Fibroblast of skin of left quadriceps (primary cell): ENCODE data around the gene LSM12.
A peak's percentile ranks its signal among the peaks of the same experiment; 100 is the strongest.
"Not testable (repeated sequence)": the region's sequence is repeated elsewhere in the genome, so short reads cannot be mapped to it uniquely, and the experiment has no call there.

ENCODE experiments used
- DNase-seq, 2 experiments: peaks; one replicate each; pipeline ENCODE4 v3.0.0-alpha.2; 2013; ENCODE audit warnings: low read depth in 2 of 2

Gene LSM12

DNA sequence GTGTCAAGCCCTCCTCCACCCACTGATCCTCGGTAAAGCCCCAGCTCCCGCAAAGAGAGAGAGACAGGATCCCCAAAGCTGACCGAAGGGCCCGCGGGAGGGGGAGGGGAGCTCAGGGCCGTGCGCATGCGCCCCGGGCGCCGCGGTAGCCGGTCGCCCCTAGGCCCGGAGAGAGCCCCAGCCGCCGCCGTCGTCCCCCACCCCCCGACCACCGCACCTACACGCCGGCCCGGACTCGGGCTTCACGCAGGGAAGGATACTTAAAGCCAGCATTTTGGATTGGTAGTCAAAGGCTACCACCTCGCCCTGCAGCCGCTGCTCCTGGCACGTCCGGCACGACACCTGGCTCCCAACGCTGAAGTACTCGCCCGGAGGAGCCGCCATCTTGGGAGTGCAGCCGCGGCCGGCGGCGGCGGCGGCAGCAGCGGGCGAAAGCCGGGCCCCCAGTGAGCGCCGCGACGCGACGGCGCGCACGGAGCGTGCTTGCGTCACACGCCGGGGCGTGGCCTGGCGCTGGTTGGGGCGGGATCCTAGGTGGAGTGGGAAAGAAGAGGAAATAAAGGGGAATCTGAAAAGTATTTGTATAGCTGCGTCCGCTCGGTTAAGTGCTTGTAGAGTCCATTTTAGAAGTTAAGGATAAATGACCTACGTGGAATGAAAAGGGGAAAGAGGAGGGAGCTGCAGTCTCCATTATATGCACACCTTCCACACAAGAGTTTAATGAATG is at the start of gene LSM12:
Gene LSM12 (minus strand): TSS at position 468 of the 727 bp plus-strand sequence. CDS start 84 bp downstream, at position 384.
- peak; percentile 78 to 82 for DNase-seq

DNA sequence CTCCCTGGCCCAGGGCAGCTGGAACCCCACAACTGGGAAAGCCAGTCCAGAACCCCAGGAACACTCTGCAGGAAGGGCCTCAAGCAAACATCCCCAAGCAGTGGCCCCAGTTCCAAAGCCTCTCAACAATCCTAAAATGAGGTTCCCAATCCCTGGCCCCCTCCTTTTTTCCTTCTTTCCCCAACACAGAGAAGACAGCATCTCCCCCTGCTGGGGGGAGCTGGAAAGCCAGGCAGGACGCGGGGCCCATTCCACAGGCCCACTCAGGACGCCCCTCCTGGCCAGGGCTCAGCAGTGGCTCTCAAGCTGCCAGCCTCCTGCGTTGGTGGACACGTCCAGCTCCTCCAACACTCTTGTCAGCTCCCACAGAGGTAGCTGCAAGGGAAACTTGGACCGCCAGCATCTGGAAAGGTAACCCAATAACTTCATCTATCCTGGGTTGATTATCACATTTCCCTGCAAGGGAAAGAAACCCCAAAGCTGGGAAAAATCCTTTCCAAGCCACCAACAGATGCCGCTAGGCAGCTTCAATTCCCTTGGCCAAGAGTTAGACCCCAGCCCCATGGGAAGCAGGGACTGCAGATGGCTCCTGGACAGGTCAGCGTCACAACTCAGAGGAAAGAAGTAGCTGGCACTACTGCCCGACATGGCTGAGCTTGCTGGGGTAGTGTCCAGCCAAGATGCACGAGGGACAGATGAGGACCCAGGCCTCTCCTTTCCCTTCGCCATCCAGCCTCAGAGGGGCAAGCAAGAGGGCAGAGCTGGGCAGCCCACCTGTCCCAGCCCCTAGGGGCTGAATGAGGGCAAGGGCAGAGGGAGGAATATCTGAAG is 49.3 kb upstream of the LSM12 start:
- DNase-seq, result no peak

DNA sequence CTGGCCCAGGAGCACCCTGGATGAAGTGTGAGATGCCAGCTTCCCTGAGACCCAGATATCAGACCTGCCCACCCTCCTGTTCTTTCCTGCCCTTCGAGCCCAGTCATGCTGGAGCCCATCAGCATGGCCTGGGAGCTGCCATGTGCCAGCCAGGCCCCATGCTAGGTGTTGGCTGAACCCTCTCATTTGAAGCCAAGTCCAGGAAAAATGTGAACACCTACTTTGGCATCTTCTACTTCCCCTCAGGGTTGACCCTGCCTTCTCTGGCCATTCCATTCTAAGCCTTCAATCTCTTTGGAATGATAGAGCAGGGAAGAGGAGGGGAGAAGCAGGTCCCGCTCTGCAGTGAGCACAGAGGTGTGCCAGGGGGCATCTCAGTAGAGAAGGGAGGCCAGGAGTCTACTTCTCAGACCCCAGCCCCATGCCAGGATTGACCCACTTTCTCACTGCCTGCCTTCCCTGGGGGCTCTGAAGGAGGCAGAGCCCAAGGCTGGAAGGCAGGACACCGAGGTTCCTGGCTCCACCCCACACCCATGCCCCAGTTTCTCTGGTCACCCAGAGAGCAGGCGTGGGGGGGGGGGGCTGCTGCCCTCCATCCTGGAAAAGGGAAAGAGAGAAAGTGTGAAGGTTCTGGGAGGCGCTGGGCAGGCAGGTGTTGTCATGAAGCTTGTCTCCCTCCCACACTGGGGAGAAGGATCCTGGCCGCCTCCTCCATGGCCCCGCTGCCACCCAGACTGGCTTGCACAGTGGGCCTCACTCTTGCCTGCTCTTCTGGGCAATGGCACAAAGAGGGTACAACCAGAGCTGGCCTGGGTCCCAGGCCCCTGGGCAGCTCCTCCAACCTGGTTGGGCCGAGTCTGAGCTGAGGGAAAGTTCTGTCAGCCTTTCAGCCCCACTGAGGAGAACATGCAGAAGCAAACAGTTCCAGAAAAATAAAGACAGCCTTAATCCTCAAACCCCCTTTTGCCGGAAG is 47.7 kb upstream of the LSM12 start:
- no peak for DNase-seq

DNA sequence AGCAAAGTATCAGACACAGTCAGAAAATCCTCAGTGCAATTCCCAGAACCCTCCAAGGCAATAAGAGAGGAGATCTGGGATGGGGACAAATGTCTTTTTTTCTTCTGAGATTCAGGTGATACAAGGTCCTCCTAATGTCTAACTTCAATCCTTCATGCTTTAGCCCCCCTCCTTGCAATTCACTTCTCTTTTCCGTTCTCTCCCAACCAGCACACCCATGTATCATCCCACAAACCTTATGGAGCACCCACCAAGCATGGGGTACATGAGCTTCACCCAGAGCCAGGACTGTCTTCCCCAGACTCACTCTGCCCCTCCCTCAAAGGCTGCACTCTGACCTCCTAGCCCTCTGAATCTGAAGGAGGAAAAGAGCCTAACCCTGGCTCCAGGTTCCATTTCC is 46.9 kb upstream of the LSM12 start:
- DNase-seq, result no peak

DNA sequence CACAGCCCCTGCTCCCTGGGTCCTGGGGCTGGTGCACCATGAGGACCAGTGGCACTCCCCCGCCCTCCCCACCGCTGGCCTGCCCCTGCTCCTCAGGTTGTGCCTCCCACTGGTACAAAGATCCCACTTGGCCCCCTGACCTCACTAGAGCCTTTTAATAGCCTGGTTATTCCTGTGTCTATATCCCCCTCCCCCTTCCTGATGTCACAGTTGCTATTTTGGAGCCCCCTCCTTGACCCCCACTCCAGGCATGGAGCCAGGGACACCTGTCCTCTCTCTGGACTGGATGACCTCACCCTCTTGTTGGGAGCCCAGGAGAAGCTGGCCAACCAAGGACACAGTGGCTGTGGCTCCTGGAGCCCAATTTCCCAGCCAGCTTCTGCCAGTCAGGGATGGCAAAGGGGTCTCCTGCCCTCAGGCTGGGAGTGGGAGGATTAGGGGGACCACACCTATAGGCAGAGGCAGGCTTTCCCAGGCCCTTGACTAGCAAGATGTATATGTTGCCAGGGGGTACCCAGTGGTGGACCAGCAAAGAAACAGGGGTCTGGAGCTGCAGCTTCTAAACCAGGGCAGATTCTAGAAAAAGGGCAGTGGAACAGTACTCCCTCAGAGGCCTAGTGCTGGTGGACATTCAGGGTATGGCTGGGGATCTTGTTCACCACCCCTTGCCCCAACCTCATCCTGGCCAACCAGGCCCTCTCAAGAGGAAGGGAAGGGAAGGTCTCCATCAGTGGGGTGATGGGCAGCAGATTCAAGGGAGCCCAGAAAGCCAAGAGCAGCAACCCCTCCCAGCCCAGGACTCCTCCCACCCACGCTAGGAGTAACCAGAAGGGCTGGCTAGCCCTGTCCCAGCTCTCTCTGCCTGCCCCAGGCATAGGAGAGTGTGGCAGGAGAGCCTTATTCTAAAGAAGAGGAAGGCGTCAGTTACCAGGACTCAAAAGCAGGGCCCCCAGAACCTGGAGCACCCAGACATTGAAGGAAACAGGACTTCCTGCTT is 46.1 kb upstream of the LSM12 start:
- DNase-seq, result no peak

DNA sequence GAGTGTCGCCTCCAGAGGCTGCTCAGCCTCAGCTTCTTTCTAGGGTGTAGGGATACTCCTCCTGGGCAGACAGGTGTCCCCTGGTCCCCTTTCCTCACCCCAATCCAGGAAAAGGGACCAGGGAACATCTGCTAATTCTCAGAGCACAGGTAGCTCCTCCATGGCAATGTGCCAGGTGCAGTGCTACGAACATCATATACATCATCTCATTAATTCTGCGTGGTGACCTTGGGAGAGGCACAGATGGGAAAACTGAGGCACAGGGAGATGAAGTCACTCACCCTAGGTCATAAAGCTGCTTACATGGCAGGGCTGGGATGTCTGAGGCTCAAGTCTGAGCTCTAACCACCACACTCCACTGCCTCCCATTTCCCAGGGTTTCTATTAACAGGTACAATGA is 45.3 kb upstream of the LSM12 start:
- DNase-seq, result no peak

DNA sequence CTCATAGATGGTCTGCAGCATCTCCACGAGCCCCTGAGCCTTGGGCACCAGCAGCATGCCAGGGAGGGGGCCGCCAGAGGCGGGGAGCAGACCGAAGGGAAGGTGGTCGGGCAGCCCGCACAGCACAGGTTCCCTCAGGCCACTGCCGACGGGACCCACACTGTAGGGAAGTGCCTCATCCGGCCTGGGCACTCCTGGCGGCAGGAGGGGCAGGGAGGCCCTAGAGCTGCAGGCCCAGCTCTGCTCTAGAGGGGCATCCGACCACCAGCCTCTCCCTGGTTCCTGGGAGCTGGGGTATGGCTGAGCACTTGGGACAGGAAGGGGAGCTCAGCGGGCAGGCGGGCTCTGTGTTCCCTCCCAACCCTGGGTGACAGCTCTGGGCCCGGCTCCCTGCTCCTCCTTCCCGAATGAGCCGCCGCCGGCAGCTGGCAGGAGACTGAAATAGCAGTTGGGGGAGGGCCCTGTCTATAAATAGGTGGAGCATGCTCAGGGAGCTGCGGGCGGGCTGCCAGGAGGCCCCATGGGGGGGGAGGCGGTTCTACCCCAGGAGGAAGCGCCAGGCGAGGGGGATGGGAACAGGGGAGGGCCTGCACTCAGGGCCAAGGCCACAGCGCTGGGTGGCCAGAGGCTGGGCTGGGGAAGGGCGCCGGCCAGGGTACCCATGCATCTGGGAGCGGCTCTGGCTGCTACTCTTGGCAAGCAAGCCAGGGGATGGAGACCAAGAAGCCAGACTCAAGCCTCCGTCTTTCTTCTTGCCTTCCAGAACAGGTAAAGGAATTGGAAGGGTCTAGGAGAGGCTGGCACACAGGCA is 44.6 kb upstream of the LSM12 start:
- peak; percentile 79 to 83 for DNase-seq

DNA sequence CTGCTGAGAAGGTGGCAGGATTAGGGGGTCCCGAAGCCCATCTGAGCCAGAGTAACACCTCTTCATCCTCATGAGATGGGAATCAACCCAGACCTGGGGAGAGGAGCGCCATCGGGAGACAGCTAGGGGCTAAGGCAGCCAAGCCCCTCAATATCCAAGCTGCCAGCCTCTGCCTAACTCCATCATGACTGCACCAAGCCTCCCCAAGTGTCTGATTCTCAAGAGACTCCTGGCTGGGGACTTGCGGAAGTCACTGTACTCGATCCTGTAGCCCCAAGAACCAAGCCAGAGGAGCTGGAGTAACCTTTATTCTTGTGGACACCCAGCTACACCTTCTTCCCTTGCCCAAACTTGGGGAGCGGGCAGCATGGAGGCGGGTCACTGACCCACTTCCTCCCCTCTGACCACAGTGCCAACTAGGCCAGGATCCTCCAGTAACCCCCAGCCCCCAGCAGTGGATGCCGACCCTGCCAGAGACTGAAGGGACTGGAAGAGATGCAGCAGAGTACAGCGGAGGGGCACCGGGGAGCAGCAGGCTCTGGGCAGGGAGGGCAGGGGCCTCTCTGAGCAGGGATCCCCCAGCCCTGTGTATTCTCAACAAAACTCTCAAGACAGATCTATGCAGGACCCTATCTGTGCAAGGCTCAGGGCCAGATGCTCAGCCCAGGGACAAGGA is 43.7 kb upstream of the LSM12 start:
- DNase-seq, result no peak

DNA sequence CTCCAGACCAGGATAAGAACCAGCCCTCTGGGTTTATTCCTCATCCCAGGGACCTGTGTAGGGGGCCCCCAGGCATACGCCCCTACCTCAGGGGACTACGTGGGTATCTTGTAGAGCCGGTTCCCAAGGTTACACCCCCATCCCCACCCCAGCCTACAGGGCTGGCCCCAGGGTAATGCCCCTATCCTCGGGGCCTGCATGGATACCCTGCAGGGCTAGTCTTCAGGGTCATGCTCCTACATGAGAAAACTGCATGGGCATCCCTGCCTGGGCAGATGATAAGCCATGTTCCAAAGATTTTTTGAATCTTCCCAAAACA is 42.8 kb upstream of the LSM12 start:
- no peak for DNase-seq

DNA sequence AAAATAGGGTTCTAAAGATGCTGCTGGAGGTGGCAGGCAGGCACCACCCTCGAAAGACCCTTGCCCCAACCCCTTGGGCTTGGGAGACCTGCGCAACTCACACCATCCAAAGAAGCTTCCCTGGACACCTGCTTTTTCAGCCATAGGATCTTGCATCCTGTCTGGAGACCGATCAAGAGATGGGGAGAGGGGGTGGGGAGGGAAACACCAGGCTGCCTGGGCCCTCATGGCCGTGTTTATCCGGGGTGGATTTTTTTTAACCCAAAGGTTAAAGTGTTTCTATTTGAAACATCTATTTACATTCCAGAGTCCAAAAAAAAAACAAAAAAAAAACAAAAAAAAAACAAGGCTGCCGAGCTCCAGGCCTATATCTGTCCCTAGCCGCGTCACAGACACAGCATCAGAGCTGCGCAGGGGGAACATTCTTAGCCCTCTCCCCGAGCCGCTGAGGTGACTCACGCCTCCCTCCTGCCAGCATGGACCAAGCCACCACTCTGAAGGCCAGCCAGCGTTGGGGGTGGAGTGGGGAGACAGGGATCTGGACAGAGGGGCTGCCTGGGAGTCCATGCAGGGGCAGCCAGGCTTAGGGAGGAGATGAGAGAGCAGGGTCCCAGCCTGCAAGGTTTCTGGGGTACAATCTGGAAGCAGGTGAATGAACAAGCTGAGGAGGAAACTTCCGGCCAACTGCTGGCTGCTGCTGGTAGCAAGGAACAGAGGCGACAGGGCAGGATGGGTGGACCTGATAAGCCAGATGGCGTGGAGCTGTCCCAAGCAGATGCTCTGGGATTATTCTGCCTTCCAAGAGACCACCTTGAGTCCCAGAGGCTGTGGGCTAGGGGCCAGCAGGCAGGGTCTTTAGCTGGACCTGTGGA is 42.2 kb upstream of the LSM12 start:
- peak; percentile 58 to 64 for DNase-seq

DNA sequence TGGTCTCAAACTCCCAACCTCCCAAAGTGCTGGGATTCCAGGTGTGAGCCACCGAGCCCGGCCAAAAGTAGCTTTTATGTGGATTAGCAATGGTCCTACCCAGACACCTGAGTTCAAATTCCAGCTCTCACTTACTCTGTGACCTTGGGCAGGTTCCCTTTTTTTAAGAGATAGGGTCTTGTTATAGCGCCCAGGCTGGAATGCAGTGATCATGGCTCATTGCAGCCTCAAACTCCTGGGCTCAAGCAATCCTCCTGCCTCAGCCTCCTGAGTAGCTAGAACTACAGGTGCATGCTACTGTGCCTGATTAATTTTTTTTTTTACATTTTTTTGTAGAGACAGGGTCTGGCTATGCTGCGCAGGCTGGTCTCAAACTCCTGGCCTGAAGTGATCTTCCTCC is 40.3 kb upstream of the LSM12 start:
- no peak for DNase-seq

DNA sequence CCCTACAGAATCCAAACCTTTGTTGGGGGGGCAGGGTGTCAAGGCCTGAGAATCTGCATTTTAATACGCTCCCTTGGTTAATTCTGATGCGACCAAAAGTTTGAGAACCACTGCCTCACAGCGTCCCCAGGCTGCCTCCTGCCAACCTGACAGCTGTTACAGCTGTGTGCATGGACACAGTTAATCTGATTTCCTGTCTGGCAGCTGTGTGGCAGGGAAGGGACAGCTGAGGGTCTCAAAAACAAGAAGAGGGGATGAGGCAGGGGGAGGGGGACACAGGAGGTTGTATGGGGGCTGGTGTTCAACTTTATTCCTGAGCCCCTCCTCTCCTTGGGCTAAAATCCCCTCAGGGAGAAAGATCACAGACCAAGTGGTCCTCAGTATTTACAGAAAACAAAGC is 39.5 kb upstream of the LSM12 start:
- no peak for DNase-seq

DNA sequence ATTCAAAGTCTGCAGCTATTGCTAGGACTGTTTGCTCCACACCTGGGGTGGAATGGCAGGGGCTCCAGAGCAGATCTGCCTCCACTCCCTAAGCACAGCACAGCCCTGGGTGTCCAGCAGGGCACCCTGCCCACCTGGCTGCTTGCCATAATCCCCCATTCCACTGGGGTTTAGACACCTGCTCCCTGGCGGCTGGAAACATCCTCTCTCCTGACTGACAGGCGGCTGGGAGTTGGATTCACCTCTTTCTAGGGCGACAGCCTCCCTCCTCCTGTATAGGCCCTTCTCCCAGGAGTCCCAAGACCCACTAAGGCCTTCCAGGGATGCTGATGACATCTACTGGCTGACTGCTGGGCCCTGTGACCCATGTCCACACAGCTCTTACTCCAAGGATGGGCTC is 39.0 kb upstream of the LSM12 start:
- no peak for DNase-seq

DNA sequence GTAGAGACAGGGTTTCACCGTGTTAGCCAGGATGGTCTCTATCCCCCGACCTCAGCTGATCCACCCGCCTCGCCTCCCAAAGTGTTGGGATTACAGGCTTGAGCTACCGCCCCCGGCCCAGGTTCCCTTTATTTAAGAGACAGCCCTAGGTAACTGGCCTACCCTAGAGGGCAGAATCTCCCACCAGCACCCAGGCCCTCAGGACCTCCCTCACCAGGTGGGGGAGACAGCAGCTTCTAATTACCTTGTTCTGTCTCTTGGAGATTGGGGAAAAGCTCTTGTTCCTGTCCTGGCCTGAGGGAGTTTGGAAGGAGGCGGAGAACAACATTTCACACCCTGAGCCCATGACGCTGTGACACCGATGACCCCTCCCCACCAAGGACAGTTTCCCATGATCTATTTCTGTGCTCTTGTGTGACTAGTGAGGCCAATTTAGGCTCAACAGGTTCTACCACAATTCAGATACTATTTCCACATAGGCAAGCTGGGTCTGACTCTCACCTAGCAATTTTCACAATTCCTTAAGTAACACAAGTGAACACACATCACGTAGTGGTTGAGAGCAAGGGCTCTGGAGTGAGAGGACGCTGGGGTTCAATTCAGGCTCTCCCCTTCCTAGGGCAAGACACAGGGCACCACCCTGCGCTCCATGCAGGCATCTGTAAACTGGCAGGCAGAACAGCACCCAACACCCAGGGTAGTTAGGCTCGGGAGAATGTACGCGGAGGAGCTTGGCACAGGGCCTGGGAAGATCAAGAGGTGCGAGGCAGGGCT is 36.6 kb upstream of the LSM12 start:
- no peak for DNase-seq

DNA sequence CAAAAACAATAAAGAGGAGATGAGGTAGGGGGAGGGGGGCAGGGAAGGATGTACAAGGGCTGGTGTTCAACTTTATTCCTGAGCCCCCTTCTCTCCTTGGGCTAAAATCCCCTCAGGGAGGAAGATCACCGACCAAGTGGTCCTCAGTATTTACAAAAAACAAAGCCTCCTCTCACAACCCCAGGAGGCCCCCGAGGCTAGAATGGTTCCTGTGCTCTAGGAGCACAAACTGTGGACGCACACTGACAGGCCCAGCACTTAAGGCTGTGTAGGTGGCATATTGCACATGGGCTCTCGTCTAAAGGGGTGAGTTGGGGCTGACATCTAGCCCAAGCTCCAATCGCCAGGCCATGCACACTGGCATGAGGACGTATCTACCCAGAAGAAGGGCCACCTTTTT is 35.4 kb upstream of the LSM12 start:
- not testable (repeated sequence) for DNase-seq

DNA sequence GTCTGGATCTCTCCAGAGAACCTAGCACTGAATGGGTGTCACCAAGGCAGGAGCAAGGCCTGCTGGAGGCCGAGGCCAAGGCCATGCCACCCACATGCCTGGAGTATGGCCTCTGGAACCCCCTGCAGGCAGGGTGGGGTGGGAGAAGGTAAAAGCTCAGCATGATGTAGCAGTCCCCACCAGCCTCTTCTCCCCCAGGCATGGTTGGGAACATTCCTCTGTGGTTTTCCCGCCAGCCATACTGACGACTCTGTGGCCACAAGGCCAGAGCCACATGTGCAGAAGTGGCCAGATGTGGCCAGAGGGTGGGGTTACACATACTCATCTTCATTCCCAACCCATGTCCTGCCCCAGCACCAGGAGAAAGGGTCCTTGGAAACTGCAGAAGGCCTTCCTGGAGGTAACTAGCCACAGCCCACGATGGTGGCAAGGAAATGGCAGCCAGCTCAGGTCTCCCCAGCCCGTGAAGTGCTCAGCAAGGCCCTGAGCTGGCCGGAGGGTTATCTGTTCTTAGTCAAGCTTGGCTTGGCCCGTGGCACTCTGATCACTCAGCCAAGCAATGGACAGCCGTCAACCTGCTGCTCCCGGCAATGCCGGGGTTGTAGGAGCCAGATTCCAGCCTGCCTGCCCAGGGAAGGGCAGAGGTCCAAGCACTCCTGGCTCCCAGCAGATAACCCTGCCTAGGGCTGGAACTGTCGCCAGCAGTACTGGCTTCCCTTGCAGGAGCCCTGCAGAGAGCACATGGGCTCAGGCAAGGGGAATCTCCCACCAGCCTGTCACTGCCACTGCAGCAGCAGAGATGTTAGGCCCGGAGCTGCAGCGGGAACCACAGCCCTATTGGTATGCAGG is 30.9 kb upstream of the LSM12 start:
- peak in 1 of 2 experiments; percentile 27 for DNase-seq
